Gastroesophageal sphincter (tissue), 3 donors: ENCODE results near the gene RAB27B.

Source experiments
- CTCF ChIP-seq, 4 experiments: fragments of 200-600 bp in 2 of 4; fragments of 450-650 bp in 2 of 4; sonication (generic) in 1 of 4; IDR thresholded peaks; one replicate each; pipeline ENCODE4 v1.5.1; 2017 to 2019; ENCODE audit warnings: antibody characterized with exemption in 4 of 4, mild to moderate bottlenecking in 2 of 4, moderate library complexity in 2 of 4
- POLR2A ChIP-seq, 2 donors: fragments of 450-650 bp; IDR thresholded peaks; one replicate each; pipeline ENCODE4 v1.6.1; 2017; ENCODE audit warnings: antibody characterized with exemption in 2 of 2, mild to moderate bottlenecking in 2 of 2, moderate library complexity in 1 of 2

DNA sequence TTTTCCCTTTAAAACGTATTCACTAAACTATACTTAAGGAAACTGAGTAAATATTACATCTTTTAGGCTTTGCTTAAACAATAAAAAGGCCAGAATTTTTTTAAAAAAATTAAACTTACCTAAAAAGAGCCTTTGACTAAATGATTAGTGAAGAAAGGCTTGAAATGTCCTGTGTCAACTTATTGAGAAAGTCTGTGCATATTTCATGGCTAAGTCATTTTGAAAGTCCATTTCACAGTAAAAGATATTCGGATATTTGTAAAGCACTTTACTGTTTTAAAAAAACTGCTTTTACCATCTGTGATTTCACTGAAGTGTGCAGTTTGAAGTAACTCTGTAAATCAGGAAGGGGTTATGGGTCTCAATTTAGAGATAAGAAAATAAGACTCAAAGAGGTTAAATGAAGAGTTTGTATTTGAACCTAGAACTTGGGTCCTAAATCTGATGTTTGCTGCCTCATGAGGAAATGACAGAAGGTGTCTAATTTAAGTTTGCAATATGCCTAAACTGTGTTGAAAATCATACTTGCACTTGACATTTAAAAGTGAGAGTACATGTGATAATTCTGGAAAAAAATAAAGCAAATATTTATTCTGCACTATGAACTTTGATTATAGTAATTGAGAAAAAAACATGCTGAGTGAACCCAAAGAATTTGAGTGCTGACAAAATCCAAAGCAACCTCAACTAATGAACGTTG, 50.5 kb downstream of the RAB27B start:
- TF ChIP-seq POLR2A (IDR thresholded peaks at IDR 0.05) (no peak), CTCF (IDR thresholded peaks at IDR 0.05) (no peak)
